WERI-Rb-1 (cell line): Measurements from ENCODE around the gene ANXA10.

Experiments used
- DNase-seq: peaks from one replicate; pipeline ENCODE4 v3.0.0-alpha.2; 2020
- H3K27ac ChIP-seq: fragments of 250-450 bp; sonication (Bioruptor Pico); 2 replicates; pipeline ENCODE4 v1.5.1; 2020; ENCODE audit warnings: mild to moderate bottlenecking, moderate library complexity
- H3K27me3 ChIP-seq: fragments of 250-450 bp; sonication (Bioruptor Pico); 2 replicates; pipeline ENCODE4 v1.5.1; 2021; ENCODE audit warnings: mild to moderate bottlenecking, low read depth, moderate library complexity; ENCODE audit not compliant: insufficient read depth, severe bottlenecking
- H3K36me3 ChIP-seq: fragments of 250-450 bp; sonication (Bioruptor Pico); 2 replicates; pipeline ENCODE4 v1.5.1; 2020; ENCODE audit warnings: mild to moderate bottlenecking, moderate library complexity
- H3K4me3 ChIP-seq: 2 replicates; pipeline ENCODE4 v1.5.1; 2011; ENCODE audit warnings: low read depth, mild to moderate bottlenecking, control low read depth, low read length
- H3K9me3 ChIP-seq: fragments of 250-450 bp; sonication (Bioruptor Pico); 2 replicates; pipeline ENCODE4 v1.5.1; 2021; ENCODE audit warnings: mild to moderate bottlenecking, moderate library complexity; ENCODE audit not compliant: severe bottlenecking
- CTCF ChIP-seq: IDR thresholded peaks from 2 replicates; pipeline ENCODE4 v1.5.1; 2011; ENCODE audit warnings: low read depth, mild to moderate bottlenecking, control low read depth, inconsistent platforms, low read length

The ANXA10 gene

GRCh38 chr4:168153596-168154440 lies 61.5 kb downstream of the ANXA10 start:
- no peaks in the 10 kb centered on the region for H3K9me3 ChIP-seq
- H3K27me3 ChIP-seq = no peaks in the 10 kb centered on the region
- DNase-seq = peak; percentile 82
- peak overlapping the region; percentile 37 for H3K4me3 ChIP-seq
- H3K36me3 ChIP-seq = no peaks in the 10 kb centered on the region
- TF ChIP-seq CTCF = peak; percentile 53
- no peak overlapping the region for H3K27ac ChIP-seq

DNA sequence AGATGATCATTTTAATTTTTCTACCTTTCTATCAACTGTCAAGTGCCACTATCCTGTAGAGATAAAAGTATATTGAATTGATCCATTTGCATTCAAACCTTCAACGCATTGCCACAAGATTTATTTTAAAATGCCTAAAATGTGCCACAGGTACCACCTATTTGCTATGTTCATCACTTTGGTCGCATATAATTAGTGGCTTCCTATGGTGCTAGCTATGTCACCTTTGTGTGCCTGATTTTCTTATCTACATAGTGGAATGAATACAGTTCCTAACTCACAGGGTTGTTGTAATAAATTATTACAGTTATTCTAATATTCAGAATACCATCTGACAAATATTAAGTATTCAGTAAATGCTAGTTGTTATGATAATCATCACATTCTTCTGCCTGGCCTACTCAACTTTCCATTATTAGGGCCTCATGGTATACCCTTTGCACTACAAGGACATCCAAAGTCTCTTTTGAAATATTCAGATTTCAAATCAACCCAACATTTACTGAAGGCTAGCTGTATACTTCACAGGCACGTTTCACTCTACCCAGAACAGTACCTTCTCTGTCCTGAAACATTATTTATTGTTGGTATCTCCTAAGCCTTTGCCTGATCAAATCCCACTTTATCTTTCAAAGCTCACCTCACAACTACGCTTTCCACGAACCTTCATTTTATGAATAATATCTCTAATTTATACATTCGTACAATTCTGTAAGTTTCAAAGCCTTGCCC lies 62.4 kb downstream of the ANXA10 start:
- TF ChIP-seq CTCF = no peak
- DNase-seq = no peak
- no peaks in the 10 kb centered on the region for H3K27me3 ChIP-seq
- no peaks in the 10 kb centered on the region for H3K36me3 ChIP-seq
- no peak overlapping the region for H3K4me3 ChIP-seq
- no peaks in the 10 kb centered on the region for H3K9me3 ChIP-seq
- H3K27ac ChIP-seq = no peak overlapping the region

DNA sequence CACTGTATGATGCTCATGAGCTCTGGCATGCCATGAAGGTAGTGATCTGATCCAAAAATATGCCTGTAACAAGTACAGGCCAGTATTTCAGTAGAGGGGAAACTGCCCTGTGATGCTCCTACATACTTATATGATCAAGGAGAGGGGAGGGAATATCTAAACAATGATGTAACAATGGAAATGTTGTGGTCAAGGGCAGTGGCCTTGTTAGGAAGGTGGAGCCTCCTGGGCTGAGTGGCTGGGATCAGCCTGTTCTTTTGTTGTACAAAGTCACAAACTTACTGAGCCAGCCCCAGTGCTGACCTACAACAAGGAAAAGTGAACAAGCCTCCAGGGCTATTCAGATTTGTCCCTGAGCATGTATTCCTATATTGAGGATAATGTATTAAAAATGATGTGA lies 70.3 kb downstream of the ANXA10 start:
- H3K27ac ChIP-seq = no peak overlapping the region
- H3K36me3 ChIP-seq = no peaks in the 10 kb centered on the region
- no peaks in the 10 kb centered on the region for H3K9me3 ChIP-seq
- H3K4me3 ChIP-seq = no peak overlapping the region
- H3K27me3 ChIP-seq = no peaks in the 10 kb centered on the region
- TF ChIP-seq CTCF = no peak
- no peak for DNase-seq

- Histone ChIP-seq H3K9me3 (no peaks in the 10 kb centered on the region), H3K27me3 (no peaks in the 10 kb centered on the region), H3K36me3 (no peaks in the 10 kb centered on the region), H3K27ac (no peak overlapping the region), H3K4me3 (no peak overlapping the region)
- TF ChIP-seq CTCF = no peak
- no peak for DNase-seq
Observed at GRCh38 chr4:168163106-168163505, 70.8 kb downstream of the ANXA10 start.

- no peaks in the 10 kb centered on the region for H3K27me3 ChIP-seq
- H3K36me3 ChIP-seq = no peaks in the 10 kb centered on the region
- no peaks in the 10 kb centered on the region for H3K9me3 ChIP-seq
- TF ChIP-seq CTCF = no peak
- H3K27ac ChIP-seq = no peak overlapping the region
- DNase-seq = no peak
- H3K4me3 ChIP-seq = no peak overlapping the region
Observed at GRCh38 chr4:168164045-168164444, 71.7 kb downstream of the ANXA10 start.
